GM18951 (cell line): ENCODE data around the gene SMAD5.

Experiments used
- POLR2A ChIP-seq: IDR thresholded peaks from 4 replicates; pipeline ENCODE4 v1.6.1; 2011; ENCODE audit warnings: mild to moderate bottlenecking; ENCODE audit not compliant: insufficient read length, insufficient read depth; ENCODE audit errors: extremely low read depth
- in situ Hi-C: fragments of 300-500 bp; cut with MboI; formaldehyde crosslinking; loops from one replicate; pipeline ENCODE4 v1.12.0; 2022; ENCODE audit warnings: low sequenced_read_pairs, mixed read lengths, inconsistent platforms; ENCODE audit not compliant: unreplicated experiment

The SMAD5 gene

DNA sequence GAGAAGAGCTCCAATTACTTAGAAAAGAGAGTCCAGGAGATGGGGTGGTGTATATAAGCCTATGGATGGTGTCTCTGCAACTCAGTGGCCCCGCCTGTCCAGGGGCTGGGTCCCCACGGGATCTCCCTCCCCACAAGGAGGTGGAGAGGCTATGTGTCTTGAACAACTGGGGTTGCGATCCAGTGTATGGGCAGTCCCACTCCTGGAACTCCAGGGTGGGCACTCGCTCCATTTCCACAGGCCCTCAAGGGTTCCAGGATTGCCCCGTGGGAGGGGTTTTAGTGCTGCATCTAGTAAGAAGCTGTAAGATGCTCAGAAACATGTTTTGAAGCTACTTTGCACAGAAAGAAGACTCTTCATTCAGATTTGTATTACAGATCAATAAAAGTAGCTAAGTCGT lies 558 bp upstream of the SMAD5 start:
- in situ Hi-C loops, result no loop called here
- TF ChIP-seq POLR2A, result no peak

- TF ChIP-seq POLR2A, result no peak
- in situ Hi-C loops, result no loop called here
These were observed 727 bp downstream of the SMAD5 start for GRCh38 chr5:136133222-136133921.

DNA sequence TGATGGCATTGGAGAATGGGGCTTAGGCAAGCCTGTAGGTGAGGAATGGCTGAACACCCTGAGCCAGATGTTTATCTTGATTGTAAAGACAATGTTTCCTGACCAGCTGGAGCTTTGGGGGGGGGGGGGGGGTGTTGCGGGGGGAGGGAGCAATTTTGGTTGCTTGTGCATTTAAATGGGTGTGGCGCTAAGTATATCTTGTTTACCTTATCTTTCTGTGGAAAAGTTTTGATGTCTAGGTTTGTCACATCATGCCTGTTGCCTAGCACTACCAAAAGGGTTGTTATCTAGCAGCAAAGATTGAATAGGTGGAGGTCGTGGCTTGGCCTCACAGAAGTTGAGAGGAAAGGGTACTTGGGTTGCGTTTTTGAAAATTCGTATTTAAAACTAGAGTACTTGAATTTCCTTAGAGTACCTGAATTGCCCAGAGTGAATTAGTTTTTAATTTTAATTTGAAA lies 1.3 kb downstream of the SMAD5 start:
- in situ Hi-C loops, result no loop called here
- no peak for TF ChIP-seq POLR2A

GRCh38 chr5:136134653-136135052 lies 2.0 kb downstream of the SMAD5 start:
- in situ Hi-C loops, result no loop called here
- no peak for TF ChIP-seq POLR2A

DNA sequence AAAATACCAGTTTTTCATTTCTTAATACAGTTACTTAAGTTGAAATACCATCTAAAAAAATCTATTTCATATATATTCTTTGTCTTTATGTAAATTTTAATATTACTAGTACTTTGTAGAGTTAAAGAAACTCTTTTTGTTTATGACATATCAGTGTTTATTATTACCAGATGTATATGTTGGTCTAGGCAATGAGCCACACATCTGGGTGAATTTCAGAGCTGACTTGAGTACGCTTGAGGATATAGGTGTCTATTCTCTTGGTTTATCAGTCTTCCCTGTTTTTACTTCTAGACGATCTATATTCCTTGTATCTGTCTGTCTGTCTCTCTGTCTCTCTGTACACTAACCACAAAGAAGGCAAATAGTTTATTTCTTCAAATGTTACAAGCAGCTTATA lies 2.9 kb downstream of the SMAD5 start:
- in situ Hi-C loops, result no loop called here

GRCh38 chr5:136137497-136138220 lies 5.0 kb downstream of the SMAD5 start:
- TF ChIP-seq POLR2A, result no peak

More for the DNA sequence above, 2.9 kb downstream of the SMAD5 start:
- no peak for TF ChIP-seq POLR2A

DNA sequence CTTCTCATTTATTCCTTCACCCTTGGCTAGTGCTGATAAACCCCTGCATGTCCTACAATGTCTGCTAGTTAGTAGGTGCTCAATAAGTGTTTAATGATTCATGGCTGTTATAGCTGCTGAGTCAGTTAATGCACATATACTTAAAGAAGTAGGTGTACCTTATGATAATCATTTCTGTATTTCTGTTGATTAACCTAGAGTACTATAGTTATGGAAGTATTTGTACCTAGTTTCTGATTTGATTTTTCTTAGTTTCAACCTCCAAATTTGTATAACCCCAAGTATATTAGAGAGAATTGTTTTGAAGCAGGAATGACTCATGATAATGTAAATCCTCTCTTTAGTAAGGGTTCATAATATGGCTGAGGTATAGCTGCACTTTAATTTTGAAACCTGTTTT lies 8.9 kb downstream of the SMAD5 start:
- no peak for TF ChIP-seq POLR2A
- in situ Hi-C loops, result no loop called here

More at GRCh38 chr5:136137497-136138220, 5.0 kb downstream of the SMAD5 start:
- in situ Hi-C loops, result no loop called here

DNA sequence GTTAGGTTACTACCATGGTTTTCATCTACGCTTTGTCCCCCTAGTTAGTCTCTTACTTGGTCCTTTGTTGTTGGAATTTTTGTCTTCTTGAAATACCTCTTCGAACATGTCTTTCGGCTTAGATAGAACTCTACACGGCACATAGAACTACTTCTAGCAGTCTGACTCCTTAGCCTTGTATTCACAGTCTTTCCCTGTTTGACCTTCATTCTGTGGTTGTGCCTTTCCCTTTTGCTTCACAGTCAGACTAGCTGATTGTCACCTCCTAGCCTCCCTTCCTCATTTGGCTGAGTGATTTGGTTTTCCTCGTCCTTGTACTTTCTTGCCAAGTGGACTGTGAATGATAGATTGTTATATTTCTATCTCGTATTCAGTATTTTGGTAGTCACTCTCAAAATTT lies 10.7 kb downstream of the SMAD5 start:
- no peak for TF ChIP-seq POLR2A
- in situ Hi-C loops, result no loop called here

GRCh38 chr5:136143763-136144162 lies 11.1 kb downstream of the SMAD5 start:
- in situ Hi-C loops, result no loop called here
- TF ChIP-seq POLR2A, result no peak

DNA sequence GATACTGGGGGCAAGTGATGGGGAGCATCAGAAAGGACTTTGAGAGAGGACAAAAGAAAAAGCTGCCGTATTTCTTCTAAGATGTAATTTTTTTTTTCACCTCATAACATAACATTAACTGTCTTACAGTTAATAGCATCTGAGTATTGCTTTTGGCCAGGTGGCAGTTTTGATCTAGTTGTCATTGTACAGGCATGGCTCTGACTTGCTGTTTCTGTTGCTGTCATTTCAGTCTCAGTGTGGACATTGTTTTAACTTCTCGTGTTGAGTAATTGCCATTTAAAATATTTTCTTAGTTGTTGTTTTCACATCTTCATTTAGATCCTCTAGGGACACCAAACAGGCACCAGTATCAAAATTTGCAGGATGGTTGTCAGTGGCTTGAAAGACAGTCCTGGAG lies 12.4 kb downstream of the SMAD5 start:
- no peak for TF ChIP-seq POLR2A
- in situ Hi-C loops, result no loop called here

DNA sequence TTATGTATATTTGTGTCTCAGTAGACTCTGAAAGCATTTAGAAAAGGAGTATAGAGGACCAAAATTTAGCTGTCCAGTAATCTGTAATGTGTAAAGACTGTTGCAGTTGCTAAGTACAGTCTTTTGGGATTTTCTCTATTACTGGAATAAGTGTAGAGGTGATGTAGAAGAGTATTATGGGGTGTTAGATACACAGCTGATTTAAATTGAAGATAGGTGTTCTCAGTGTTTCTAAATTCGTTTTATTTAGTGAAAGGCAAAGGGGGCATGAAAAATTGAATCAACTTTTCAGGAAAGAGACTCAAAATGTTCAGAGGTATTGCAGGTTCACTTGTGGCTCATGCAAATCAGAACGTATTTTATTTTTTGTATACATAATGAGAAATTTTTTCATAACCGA lies 13.6 kb downstream of the SMAD5 start:
- in situ Hi-C loops, result no loop called here
- no peak for TF ChIP-seq POLR2A

- no peak for TF ChIP-seq POLR2A
- in situ Hi-C loops, result no loop called here
These were observed 15.0 kb downstream of the SMAD5 start for GRCh38 chr5:136147632-136148031.

GRCh38 chr5:136149891-136150290 lies 17.2 kb downstream of the SMAD5 start:
- TF ChIP-seq POLR2A, result no peak
- in situ Hi-C loops, result no loop called here

DNA sequence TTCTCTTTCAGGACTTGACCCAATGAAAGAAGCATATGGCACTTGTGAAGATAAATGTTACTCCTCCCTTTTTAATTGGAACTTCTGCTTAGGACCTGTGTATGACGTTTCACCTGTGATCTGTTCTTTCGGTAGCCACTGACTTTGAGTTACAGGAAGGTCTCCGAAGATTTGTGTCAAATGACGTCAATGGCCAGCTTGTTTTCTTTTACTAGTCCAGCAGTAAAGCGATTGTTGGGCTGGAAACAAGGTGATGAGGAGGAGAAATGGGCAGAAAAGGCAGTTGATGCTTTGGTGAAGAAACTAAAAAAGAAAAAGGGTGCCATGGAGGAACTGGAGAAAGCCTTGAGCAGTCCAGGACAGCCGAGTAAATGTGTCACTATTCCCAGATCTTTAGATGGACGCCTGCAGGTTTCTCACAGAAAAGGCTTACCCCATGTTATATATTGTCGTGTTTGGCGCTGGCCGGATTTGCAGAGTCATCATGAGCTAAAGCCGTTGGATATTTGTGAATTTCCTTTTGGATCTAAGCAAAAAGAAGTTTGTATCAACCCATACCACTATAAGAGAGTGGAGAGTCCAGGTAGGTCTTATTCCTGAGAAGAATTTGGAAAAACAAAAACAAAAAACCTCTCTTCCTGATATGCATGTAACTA lies 21.1 kb downstream of the SMAD5 start:
- in situ Hi-C loops, result no loop called here
- TF ChIP-seq POLR2A, result no peak

DNA sequence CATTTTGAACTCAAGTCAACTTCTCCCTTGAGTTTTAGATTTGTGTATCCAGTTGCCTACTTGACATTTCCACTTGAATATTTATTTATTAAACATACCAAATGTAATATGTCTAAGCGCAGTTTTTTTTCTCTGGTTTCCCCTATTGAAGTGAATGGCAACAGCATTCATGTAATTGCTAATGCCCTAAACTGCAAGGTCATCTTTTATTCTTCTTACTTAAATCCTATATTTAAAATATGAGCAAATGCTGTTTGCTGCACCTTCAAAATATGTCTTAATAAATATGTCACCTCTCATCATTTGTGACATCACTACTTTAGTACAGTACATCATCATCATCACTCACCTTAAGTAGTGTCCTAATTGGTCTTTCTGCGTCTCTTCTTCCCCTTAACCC lies 22.4 kb downstream of the SMAD5 start:
- in situ Hi-C loops, result no loop called here
- no peak for TF ChIP-seq POLR2A
